ENCODE measurements around the gene GRAMD2B. TPM values are rescaled to one million over a fixed set of nuclear protein-coding genes. Genes with fewer than 3 reads are reported as not detected.

Gene GRAMD2B
- total RNA-seq, 2 experiments from 2014 or later, result 9.7 to 13.9 TPM

DNA sequence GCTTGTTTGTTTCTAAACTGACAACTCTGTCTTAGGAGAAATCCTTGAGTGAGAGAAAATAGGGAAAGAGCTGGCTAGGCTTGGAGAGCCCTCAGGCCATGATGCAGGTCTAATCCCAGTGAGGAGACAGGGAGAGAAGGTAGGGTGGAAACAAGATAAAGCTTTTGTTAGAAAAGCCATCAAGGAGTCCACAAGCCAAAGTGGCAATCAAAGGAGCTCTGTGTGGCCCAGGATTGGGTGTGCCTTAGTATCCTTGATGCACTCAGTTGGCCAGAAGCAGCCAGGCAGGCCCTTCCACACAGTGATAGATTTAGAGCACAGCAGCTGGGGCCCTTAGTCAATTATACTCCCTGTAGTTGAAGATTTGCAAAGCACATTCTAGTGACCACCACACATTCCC, 97.9 kb downstream of the GRAMD2B start:
- H3K9me3 Mint-ChIP-seq (ENCODE audit: low read depth), result no peaks in the 10 kb centered on the region
- H3K4me3 Mint-ChIP-seq, result no peak overlapping the region
- CTCF ChIA-PET, result interaction anchor here (0.6 to 5.2 kb wide), 4 partner anchors 15 to 165 kb away, joined by 3 to 19 read pairs (median 4); no protein-coding TSS in a partner anchor
- no peak for ATAC-seq
- no peak for DNase-seq
- H3K27me3 Mint-ChIP-seq, result no peaks in the 10 kb centered on the region
- no peaks in the 10 kb centered on the region for H3K36me3 Mint-ChIP-seq (ENCODE audit: low read depth)
- no peak overlapping the region for H3K27ac Mint-ChIP-seq
- H3K4me1 Mint-ChIP-seq, result no peaks in the 10 kb centered on the region
- POLR2A ChIA-PET, result no interaction called here
- intact Hi-C loops (cut with DNase I, micrococcal nuclease), result no loop called here

DNA sequence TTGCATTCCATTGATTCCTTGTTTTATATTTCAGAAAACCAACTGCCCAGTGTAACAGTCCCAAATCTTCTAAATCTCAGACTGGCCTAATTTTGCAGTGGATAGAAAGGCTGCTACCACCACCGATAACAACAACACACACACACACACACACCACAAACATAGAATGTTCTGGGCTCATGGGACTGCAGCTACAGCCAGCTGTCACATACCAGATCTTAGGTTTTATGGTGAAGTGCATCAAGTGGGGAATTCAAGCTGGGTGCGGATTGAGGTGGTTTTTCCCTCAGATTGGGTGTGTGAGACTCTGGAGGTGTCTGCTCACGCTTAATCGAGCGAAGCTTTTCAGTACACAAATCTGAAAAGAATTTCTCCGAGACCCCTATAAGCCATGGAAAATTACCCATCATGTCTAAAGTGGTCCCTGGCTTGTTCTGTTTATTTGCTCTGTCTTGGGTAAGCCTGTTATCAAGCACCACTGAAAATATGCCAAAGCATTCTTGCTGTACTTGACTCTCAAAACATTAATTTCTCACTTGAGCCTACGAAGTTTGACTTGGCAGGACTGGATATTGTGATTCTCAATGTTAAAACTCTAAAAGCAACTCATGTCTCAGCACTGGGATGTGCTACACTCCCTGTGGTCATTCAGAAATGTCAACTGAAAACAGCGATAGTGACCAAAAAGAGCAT, 100.8 kb downstream of the GRAMD2B start:
- CTCF ChIA-PET, result interaction anchor here (5.2 kb wide), 1 partner anchor 23 kb away, joined by 19 read pairs; no protein-coding TSS in a partner anchor
- Mint-ChIP-seq H3K27ac (no peak overlapping the region), H3K4me1 (no peaks in the 10 kb centered on the region), H3K36me3 (ENCODE audit: low read depth) (no peaks in the 10 kb centered on the region), H3K9me3 (ENCODE audit: low read depth) (no peaks in the 10 kb centered on the region), H3K4me3 (no peak overlapping the region), H3K27me3 (peaks cover 2% of the 10 kb centered on the region)
- ATAC-seq (no peak), DNase-seq (no peak)
- intact Hi-C loops (cut with DNase I, micrococcal nuclease), result no loop called here
- POLR2A ChIA-PET, result no interaction called here

DNA sequence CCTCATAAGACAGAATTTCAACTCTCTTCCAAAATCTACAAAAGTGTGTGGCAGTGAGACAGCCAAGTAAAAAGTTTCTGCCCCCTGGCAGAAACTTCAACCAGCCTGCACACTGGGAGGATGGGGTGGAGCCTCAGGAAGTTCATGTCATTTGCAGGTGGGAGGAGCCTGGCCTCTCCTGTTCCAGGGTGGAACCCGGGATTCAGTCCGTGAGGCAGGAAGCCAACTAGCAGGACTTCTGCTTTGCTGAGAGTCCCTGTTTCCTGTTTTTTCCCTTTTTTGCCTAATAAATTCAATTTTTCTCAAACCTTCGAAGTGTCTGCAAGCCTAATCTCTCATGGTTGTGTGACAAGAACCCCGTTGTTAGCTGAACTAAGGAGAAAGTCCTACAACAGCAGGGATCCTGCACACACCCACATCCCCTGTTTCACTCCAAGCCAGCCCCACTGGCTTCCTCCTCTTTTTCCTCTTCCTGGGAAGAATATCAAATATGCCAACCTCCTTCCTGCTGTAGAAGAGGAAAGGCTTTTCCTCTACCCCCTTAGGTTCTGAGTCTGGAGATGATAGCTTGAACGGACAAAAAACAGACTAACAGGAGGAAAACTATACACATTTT, 102.5 kb downstream of the GRAMD2B start:
- POLR2A ChIA-PET, result no interaction called here
- H3K4me1 Mint-ChIP-seq, result no peaks in the 10 kb centered on the region
- no peak for DNase-seq

DNA sequence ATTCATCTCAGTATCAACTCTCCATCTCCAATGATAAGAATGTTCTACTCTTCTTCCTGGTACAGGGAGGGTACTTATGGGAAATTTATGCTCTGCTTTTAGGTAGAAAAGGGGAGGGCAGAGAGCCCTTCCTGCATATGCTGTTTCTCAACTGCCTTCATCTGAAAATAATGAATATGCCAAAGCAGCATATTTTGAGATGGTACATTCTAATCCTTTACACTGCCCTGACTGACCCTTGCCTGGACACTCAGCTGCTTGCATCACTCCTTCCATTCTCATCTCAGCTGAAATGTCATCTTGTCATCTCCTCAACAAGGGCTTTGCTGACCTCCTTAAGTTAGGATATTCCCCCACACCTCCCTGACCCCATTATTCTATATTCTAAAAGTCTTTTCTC, 103.3 kb downstream of the GRAMD2B start:
- ATAC-seq (no peak), DNase-seq (no peak)
- Mint-ChIP-seq H3K4me3 (no peak overlapping the region), H3K27ac (no peak overlapping the region), H3K27me3 (peaks cover 2% of the 10 kb centered on the region), H3K36me3 (ENCODE audit: low read depth) (no peaks in the 10 kb centered on the region), H3K4me1 (no peaks in the 10 kb centered on the region), H3K9me3 (ENCODE audit: low read depth) (no peaks in the 10 kb centered on the region)
- ChIA-PET POLR2A (no interaction called here), CTCF (interaction anchor here (2.0 kb wide), 1 partner anchor 27 kb away, joined by 7 read pairs; no protein-coding TSS in a partner anchor)
- intact Hi-C loops (cut with DNase I, micrococcal nuclease), result no loop called here

More for the DNA sequence above, 102.5 kb downstream of the GRAMD2B start:
- no peak for ATAC-seq
- CTCF ChIA-PET, result no interaction called here
- Mint-ChIP-seq H3K27ac (no peak overlapping the region), H3K36me3 (ENCODE audit: low read depth) (no peaks in the 10 kb centered on the region), H3K4me3 (no peak overlapping the region), H3K9me3 (ENCODE audit: low read depth) (no peaks in the 10 kb centered on the region), H3K27me3 (peaks cover 2% of the 10 kb centered on the region)
- intact Hi-C loops (cut with DNase I, micrococcal nuclease), result no loop called here

DNA sequence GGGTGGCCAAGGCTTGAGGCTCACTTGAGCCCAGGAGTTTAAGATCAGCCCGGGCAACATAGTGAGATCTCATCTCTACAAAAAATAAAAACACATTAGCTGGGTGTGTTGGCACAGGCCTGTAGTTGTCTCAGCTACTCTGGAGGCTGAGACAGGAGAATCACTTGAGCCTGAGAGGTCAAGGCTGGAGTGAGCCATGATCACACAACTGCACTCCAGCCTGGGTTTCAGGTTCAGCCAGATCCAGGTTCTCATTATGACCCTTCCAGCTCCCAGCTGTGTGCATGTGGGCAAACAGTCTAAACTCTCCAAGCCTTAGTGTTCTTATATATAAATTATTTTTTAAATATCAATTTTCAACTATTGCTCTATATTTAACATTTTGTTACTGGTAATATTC, 103.9 kb downstream of the GRAMD2B start:
- intact Hi-C loops (cut with DNase I, micrococcal nuclease), result no loop called here
- no peak overlapping the region for H3K4me3 Mint-ChIP-seq
- H3K27ac Mint-ChIP-seq, result no peak overlapping the region

DNA sequence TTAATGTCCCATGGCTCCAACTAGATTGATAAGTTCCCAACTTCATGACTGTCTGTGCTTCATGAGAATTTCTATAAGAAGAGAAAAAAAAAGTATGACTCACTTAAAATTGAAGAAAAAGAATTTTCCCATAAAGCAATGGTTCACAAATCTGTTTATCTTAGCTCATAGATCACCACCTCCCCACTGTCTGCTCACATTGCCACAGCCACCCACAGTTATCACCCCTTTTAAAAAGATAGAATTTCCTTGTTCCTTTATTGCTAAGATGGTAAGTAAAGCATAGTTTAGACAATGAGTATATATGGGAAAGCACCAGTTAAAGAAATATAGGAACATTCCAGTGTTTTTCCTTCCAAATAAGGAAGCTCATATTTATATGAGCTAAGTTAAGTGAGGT, 104.7 kb downstream of the GRAMD2B start:
- H3K27me3 Mint-ChIP-seq, result peaks cover 2% of the 10 kb centered on the region
- H3K4me1 Mint-ChIP-seq, result no peaks in the 10 kb centered on the region
- DNase-seq, result no peak
- CTCF ChIA-PET, result interaction anchor here (0.8 to 2.0 kb wide), 4 partner anchors 9 to 186 kb away, joined by 3 to 7 read pairs (median 4); no protein-coding TSS in a partner anchor
- H3K36me3 Mint-ChIP-seq (ENCODE audit: low read depth), result no peaks in the 10 kb centered on the region
- intact Hi-C loops (cut with DNase I, micrococcal nuclease), result no loop called here
- H3K4me3 Mint-ChIP-seq, result no peak overlapping the region
- H3K27ac Mint-ChIP-seq, result no peak overlapping the region
- POLR2A ChIA-PET, result no interaction called here
- no peak for ATAC-seq
- H3K9me3 Mint-ChIP-seq (ENCODE audit: low read depth), result no peaks in the 10 kb centered on the region

More for the DNA sequence above, 103.9 kb downstream of the GRAMD2B start:
- peaks cover 2% of the 10 kb centered on the region for H3K27me3 Mint-ChIP-seq
- H3K4me1 Mint-ChIP-seq, result no peaks in the 10 kb centered on the region
- ATAC-seq (no peak), DNase-seq (no peak)
- ChIA-PET POLR2A (no interaction called here), CTCF (interaction anchor here (0.8 to 2.0 kb wide), 2 partner anchors 27 to 185 kb away, joined by 3 to 7 read pairs; no protein-coding TSS in a partner anchor)
- no peaks in the 10 kb centered on the region for H3K36me3 Mint-ChIP-seq (ENCODE audit: low read depth)
- no peaks in the 10 kb centered on the region for H3K9me3 Mint-ChIP-seq (ENCODE audit: low read depth)

DNA sequence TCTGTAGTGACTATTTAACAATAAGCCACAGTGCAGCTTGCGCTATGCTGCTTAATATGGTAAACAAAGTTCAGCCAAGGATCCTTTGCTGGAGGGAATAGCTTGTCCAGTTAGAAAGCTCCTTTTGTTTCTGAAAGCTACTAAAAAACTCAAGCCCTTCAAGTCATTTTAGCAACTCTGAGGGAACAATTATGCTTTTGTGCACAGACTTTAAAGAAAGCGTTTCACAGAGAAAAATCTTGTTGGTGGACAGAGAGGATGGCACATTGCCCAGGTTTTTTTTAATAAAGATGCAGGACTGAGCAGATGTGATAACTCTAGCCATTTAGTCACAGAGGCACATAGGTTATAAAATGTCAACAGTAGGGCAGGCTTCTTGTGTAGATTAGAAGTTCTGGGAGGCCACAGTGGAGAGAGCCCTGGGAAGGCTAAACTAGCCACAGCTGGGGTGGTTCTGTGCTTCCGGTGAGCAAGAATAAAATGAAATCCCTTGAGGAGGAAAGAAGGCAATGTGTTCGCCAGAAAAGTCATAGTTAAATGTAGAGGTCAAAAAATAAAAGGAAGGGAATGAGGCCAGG, 108.4 kb downstream of the GRAMD2B start:
- CTCF ChIA-PET, result interaction anchor here (0.6 to 14.6 kb wide), 8 partner anchors 8 to 190 kb away, joined by 3 to 173 read pairs (median 7); partner anchors contain the start of gene GRAMD2B
- no peaks in the 10 kb centered on the region for H3K4me1 Mint-ChIP-seq
- POLR2A ChIA-PET, result no interaction called here
- ATAC-seq (no peak), DNase-seq (no peak)
- no peak overlapping the region for H3K4me3 Mint-ChIP-seq
- H3K36me3 Mint-ChIP-seq (ENCODE audit: low read depth), result no peaks in the 10 kb centered on the region
- no peak overlapping the region for H3K27ac Mint-ChIP-seq
- H3K9me3 Mint-ChIP-seq (ENCODE audit: low read depth), result no peaks in the 10 kb centered on the region
- intact Hi-C loops (cut with DNase I, micrococcal nuclease), result no loop called here
- H3K27me3 Mint-ChIP-seq, result peaks cover under 1% of the 10 kb centered on the region

DNA sequence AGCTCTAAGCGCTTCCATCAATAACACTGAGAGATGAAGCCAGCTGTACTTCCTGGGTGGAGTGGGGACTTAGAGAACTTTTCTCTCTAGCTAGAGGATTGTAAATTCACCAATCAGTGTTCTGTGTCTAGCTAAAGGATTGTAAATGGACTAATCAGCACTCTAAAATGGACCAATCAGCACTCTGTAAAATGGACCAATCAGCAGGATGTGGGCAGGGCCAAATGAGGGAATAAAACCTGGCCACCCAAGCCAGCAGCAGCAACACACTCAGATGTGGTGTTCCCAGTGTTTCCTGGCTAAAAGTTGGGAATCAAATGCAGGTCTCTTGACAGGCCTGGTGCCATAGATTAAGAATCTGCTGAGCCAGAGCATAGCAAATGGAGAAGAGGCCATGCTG, 111.3 kb downstream of the GRAMD2B start:
- ChIA-PET POLR2A (no interaction called here), CTCF (interaction anchor here (0.7 to 14.6 kb wide), 4 partner anchors 22 to 193 kb away, joined by 4 to 173 read pairs (median 20); no protein-coding TSS in a partner anchor)
- Mint-ChIP-seq H3K9me3 (ENCODE audit: low read depth) (no peaks in the 10 kb centered on the region), H3K4me1 (no peaks in the 10 kb centered on the region), H3K4me3 (no peak overlapping the region), H3K27ac (no peak overlapping the region), H3K27me3 (no peaks in the 10 kb centered on the region), H3K36me3 (ENCODE audit: low read depth) (no peaks in the 10 kb centered on the region)
- ATAC-seq (no peak), DNase-seq (no peak)
- intact Hi-C loops (cut with DNase I, micrococcal nuclease), result no loop called here

DNA sequence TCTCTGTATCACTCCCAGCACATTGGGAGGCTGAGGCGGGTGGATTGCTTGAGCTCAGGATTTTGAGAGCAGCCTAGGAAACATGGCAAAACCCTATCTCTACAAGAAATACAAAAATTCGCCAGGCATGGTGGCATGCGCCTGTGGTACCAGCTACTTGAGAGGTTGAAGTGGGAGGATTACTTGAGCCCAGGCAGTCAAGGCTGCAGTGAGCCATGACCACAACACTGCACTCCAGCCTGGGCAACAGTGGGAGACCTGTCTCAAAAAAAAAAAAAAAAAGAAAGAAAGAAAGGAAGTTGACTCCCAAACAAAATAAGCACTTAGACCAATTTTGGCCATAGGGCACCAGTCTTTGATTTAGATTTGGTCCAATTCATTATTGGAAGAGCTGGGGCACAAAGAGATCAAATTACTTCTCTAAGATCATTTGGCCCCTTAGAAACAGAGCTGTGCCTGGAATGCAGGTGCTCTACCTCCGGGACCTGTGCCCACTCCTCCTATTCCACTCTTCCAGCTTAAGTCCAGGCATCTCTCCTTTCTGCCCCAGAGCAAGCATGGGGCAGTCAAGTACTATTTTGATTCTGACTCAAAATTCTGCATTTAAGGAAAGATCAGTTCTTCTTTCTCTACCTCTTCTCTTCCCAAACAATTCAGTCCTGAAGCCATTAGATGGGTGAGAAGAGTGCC, 112.8 kb downstream of the GRAMD2B start:
- Mint-ChIP-seq H3K27ac (no peak overlapping the region), H3K27me3 (no peaks in the 10 kb centered on the region), H3K4me3 (no peak overlapping the region), H3K36me3 (ENCODE audit: low read depth) (no peaks in the 10 kb centered on the region), H3K4me1 (no peaks in the 10 kb centered on the region), H3K9me3 (ENCODE audit: low read depth) (no peaks in the 10 kb centered on the region)
- ChIA-PET POLR2A (no interaction called here), CTCF (interaction anchor here (0.7 to 14.6 kb wide), 5 partner anchors 15 to 829 kb away, joined by 3 to 173 read pairs (median 3); no protein-coding TSS in a partner anchor)
- intact Hi-C loops (cut with DNase I, micrococcal nuclease), result loop anchor here in 1 of 2 experiments (5.0 kb wide), 1 partner anchor 34 kb away; no protein-coding TSS in a partner anchor
- ATAC-seq, result no peak
- no peak for DNase-seq

DNA sequence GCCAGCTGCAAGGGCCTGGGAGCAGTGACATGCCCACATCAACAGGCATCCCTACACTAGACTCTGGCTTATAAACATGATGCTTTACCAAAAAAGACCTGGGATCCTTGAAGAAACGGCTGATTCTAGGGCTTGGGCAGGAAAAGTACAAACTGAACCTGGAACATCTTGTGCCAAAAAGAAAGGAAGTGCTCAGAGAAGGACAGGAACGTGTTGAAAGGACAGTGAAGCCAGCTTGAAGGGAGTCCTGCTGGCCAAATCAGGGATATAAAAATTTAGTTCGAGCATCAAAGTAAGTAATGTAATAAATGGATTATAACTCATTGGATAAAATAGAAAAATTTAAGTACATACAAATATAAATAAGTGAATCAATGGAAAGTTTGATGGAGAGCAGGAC, 113.7 kb downstream of the GRAMD2B start:
- intact Hi-C loops (cut with DNase I, micrococcal nuclease), result loop anchor here in 1 of 2 experiments (5.0 kb wide), 1 partner anchor 35 kb away; no protein-coding TSS in a partner anchor
- DNase-seq (no peak), ATAC-seq (no peak)
- no peaks in the 10 kb centered on the region for H3K9me3 Mint-ChIP-seq (ENCODE audit: low read depth)
- POLR2A ChIA-PET, result no interaction called here
- no peak overlapping the region for H3K4me3 Mint-ChIP-seq
- H3K27ac Mint-ChIP-seq, result no peak overlapping the region
- H3K36me3 Mint-ChIP-seq (ENCODE audit: low read depth), result no peaks in the 10 kb centered on the region
- CTCF ChIA-PET, result interaction anchor here (0.7 to 14.6 kb wide), 3 partner anchors 37 to 196 kb away, joined by 3 to 173 read pairs (median 94); no protein-coding TSS in a partner anchor
- H3K4me1 Mint-ChIP-seq, result no peaks in the 10 kb centered on the region
- H3K27me3 Mint-ChIP-seq, result no peaks in the 10 kb centered on the region

DNA sequence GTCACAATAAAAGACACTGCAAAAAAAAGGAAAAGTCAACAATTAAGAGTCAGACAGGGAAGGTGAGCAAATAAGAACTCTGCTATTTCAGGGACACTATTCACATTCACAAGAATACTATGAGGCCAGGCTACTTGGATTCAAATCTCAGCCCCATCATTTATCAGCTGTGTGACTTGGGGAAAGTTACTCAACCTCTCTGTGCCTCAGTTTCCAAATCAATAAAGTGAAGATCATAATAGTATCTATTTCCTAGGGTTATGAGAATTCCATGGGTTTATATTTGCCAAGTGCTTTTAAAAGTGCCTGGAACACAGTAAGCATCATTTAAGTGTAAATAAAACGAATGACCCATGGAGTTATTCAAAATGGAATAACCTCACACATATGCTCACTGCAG, 115.4 kb downstream of the GRAMD2B start:
- DNase-seq, result no peak
- H3K27me3 Mint-ChIP-seq, result no peaks in the 10 kb centered on the region
- H3K4me3 Mint-ChIP-seq, result no peak overlapping the region
- H3K36me3 Mint-ChIP-seq (ENCODE audit: low read depth), result no peaks in the 10 kb centered on the region
- H3K27ac Mint-ChIP-seq, result no peak overlapping the region
- ChIA-PET CTCF (interaction anchor here (0.6 to 14.6 kb wide), 9 partner anchors 39 to 207 kb away, joined by 3 to 173 read pairs (median 4); no protein-coding TSS in a partner anchor), POLR2A (no interaction called here)
- H3K4me1 Mint-ChIP-seq, result no peaks in the 10 kb centered on the region
- no peak for ATAC-seq
- intact Hi-C loops (cut with DNase I, micrococcal nuclease), result loop anchor here (2.0 to 5.0 kb wide), 2 partner anchors 36 to 38 kb away; no protein-coding TSS in a partner anchor
- H3K9me3 Mint-ChIP-seq (ENCODE audit: low read depth), result no peaks in the 10 kb centered on the region

All from activated CD4-positive, alpha-beta T cell treated with anti-CD3 and anti-CD28 coated beads for 36 hours (primary cell).